NCI-H2227 (cell line): Measurements from ENCODE around the gene STH.
A peak's percentile ranks its signal among the peaks of the same experiment; 100 is the strongest.

ENCODE experiments used
- DNase-seq: peaks from one replicate; lab custom pipeline; 2025; ENCODE audit not compliant: unreplicated experiment; lab: John Stamatoyannopoulos, UW

STH gene

DNA sequence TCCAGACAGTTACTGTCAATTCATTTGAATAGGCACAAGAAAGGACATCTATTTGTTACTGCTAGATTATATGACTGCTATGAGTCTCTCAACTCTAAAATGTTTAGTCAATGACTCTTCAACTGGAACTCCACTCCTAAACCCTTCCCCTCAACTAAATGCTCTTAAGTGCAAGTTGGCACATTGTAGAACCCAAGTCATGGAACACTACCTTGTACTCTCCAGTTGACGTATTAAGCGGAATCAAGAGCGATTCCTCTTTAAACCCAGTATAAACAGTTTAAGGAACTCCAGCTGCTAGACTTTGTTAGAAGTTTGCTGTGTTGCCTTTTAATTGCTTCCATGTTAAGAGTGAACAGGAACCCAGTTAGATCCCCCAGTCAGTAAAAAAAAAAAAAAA is 44.6 kb downstream of the STH start:
- DNase-seq = no peak

DNA sequence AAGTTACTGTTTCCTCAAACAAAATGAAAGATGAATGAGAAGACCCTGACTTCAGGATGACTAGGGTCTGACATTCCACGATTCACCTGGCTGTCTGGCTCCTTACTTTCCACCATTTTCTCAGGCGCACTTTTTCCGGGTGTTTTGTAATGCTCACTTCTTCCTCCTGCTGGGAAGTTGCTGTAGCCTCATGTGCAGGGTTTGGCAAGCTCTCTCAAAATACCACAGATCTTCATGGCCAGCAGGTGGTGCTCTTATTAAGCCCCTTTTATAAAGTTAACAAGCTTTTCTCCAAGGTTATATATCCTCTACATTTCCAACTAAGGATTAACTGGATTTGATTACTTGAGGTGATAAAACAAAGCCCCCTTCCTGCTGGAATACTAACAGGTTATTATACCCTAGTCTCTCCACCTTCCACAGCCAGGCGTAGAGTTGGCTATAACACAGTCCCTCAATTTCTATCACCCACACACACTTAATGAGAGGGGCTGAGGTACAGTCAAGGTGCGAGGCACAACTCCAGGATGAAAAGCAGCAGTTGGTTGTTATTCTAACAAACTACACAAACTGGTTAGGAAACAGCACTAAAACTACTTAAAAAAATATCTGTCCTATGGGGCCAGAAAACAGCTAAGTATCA is 45.4 kb downstream of the STH start:
- DNase-seq = peak; percentile 67

DNA sequence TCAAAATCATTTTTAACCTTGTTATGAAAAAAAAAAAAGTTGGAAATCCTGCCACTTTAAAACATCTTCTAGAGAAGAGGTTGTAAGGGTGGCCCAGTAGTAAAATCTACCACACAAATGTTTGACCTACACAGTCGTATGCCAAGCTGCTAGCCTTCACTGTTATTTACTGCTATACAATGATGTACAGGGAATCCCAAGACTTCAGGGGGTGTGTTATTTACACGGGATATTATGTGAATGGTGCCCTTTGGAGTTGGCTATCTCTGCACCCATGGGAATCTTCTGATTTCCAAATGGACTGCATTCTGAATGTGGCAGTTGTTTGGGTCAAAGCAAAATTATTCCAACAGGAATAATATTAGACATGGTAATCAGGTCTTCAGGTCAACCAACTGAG is 45.9 kb downstream of the STH start:
- no peak for DNase-seq

DNA sequence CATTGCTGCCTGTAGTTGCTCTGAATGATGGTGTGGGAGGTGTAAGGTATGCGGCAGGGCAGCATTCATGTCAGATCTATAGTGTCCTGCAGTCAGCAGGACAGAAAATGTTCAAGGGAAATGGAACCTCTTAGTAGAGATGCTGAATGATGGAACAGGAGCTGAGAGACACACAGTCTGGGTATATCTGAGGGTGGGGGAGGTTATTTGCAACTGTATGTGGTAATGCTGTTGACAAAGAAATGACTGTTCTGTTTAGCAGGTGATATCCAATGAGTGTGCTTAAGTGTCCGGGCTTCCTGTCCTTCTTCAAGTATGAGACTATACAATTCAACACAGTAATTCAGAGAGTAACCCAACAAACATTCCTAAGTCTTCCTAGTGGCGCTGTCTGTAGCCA is 46.6 kb downstream of the STH start:
- no peak for DNase-seq

DNA sequence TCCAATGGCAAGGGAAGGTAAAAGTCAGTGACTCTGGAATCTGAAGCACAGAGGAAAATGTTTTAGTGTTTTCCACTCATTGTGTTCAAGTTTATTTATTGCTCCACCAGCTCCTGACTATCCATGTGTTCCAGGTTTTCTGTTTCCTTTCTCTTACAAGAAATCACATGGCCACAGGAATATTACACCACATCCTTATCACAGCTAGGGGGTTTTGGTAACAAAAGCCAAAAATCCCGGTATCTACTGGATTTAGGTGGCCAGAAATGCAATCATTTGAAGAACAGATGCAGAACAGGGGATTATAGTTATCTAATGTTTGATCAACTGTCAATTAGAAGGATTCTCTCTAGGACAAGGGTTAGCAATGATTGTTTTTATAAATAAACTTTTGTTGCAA is 47.9 kb downstream of the STH start:
- no peak for DNase-seq

DNA sequence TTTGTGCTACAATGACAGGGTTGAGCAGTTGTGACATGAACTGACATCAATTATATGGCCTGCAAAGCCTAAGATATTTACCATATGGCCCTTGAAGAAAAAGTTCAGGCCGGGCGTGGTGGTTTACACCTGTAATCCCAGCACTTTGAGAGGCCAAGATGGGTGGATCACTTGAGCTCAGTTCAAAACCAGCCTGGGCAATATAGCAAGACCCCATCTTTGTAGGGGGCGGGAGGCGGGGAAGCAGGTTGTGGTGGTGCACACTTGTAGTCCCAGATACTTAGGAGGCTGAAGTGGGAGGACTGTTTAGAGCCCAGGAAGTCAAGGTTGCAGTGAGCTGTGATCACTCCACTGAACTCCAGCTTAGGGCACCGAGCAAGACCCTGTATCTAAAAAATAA is 48.3 kb downstream of the STH start:
- no peak for DNase-seq

DNA sequence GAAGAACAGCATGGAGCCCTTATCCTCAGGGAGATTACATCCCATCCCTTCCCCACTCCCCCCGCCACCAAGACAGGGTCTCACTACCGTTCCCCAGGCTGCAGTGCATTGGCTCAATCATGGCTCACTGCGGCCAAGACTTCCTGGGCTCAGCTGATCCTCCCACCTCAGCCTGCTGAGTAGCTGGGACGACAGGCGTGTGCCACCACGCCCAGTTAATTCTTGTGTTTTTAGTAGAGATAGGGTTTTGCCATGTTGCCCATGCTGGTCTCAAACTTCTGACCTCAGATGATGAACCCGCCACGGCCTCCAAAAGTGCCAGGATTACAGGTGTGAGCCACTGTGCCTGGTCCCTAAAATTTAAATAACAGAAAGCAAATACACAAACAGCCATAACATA is 48.8 kb downstream of the STH start:
- no peak for DNase-seq
